GM12878 (cell line): ENCODE results near the gene TAS2R19. TPM values are rescaled to one million over a fixed set of nuclear protein-coding genes. Genes with fewer than 3 reads are reported as not detected.

Experiments used
- ATAC-seq: fragments of 200-7000 bp; cut with Tn5 transposase; 3 replicates; pipeline ENCODE4 v1.9.1; 2020; ENCODE audit warnings: mild to moderate bottlenecking, moderate library complexity
- BruUV-seq: library from RNA; stranded (reverse); fragments of 400-500 nt; replicated peaks from 2 replicates; lab custom pipeline; 2021; lab: Mats Ljungman, UMichigan
- CTCF ChIA-PET: fragments of 300-600 bp; sonication (Branson Sonifier 250); formaldehyde crosslinking; extraction: SDS; loops from one replicate; lab custom pipeline; 2021; ENCODE audit warnings: inconsistent platforms; lab: Yijun Ruan, JAX
- POLR2A ChIA-PET: fragments of 350-600 bp; formaldehyde crosslinking; extraction: SDS; loops from one replicate; lab custom pipeline; 2021; ENCODE audit warnings: inconsistent platforms; lab: Charles Lee
- RAD21 ChIA-PET: fragments of 300-600 bp; sonication (Branson Sonifier 250); formaldehyde crosslinking; loops from one replicate; lab custom pipeline; 2023; ENCODE audit warnings: antibody characterized with exemption; ENCODE audit not compliant: unreplicated experiment; lab: Charles Lee
- SMC1A ChIA-PET: fragments of 300-600 bp; sonication (Branson Sonifier 250); formaldehyde crosslinking; loops from one replicate; lab custom pipeline; 2023; ENCODE audit not compliant: unreplicated experiment, uncharacterized antibody; lab: Charles Lee
- DNase-seq: peaks from one replicate; pipeline ENCODE4 v3.0.0-alpha.2; 2011; ENCODE audit warnings: low read depth, low spot score
- FAIRE-seq: peaks from 3 replicates; lab custom pipeline; 2011; peaks lifted over from hg19 to GRCh38; lab: Jason Lieb, UNC
- H2AFZ ChIP-seq: 2 replicates; pipeline ENCODE4 v1.6.0; 2011; ENCODE audit warnings: low read depth, low read length, control low read depth; ENCODE audit not compliant: control insufficient read depth
- H3K27ac ChIP-seq: 2 replicates; pipeline ENCODE4 v1.5.1; 2011; ENCODE audit warnings: control low read depth; ENCODE audit not compliant: control insufficient read depth, insufficient read depth
- H3K27me3 ChIP-seq, 2 experiments: replicated peaks in 1 of 2; 2 replicates each; pipeline versions ENCODE4 v1.6.0 to v1.6.1; 2011; ENCODE audit warnings: low read length in 1 of 2; ENCODE audit not compliant: control insufficient read depth in 2 of 2, insufficient read depth in 2 of 2
- H3K36me3 ChIP-seq, 2 experiments: 2 replicates each; pipeline ENCODE4 v1.5.1; 2011; ENCODE audit warnings: low read length in 1 of 2; ENCODE audit not compliant: control insufficient read depth in 2 of 2, insufficient read depth in 2 of 2
- H3K4me1 ChIP-seq: 2 replicates; pipeline ENCODE4 v1.6.1; 2011; ENCODE audit warnings: mild to moderate bottlenecking, low read length, moderate library complexity, mixed read lengths; ENCODE audit not compliant: control insufficient read depth, insufficient read depth
- H3K4me2 ChIP-seq: 2 replicates; pipeline ENCODE4 v1.6.0; 2011; ENCODE audit warnings: control low read depth; ENCODE audit not compliant: control insufficient read depth, insufficient read depth
- H3K4me3 ChIP-seq: fragments of 200-600 bp; sonication (generic); 2 replicates; pipeline ENCODE4 v1.5.1; 2016
- H3K79me2 ChIP-seq: 2 replicates; pipeline ENCODE4 v1.6.0; 2011; ENCODE audit warnings: low read length; ENCODE audit not compliant: control insufficient read depth, insufficient read depth
- H3K9ac ChIP-seq: 2 replicates; pipeline ENCODE4 v1.8.0; 2011; ENCODE audit warnings: low read length, control low read depth, mixed read lengths; ENCODE audit not compliant: control insufficient read depth, insufficient read depth
- H3K9me3 ChIP-seq: replicated peaks from 3 replicates; pipeline ENCODE4 v1.5.1; 2011; ENCODE audit warnings: mild to moderate bottlenecking, low read length; ENCODE audit not compliant: control insufficient read depth, insufficient read depth
- H4K20me1 ChIP-seq: 2 replicates; pipeline ENCODE4 v1.6.0; 2011; ENCODE audit not compliant: control insufficient read depth, insufficient read depth
- ASH2L ChIP-seq: fragments of 300-600, 200-600 bp; sonication (generic); IDR thresholded peaks from 2 replicates; pipeline ENCODE4 v1.6.1; 2017; ENCODE audit warnings: low read depth, mild to moderate bottlenecking, borderline replicate concordance
- CBX3 ChIP-seq: fragments of 200-600 bp; sonication (generic); IDR thresholded peaks from 2 replicates; pipeline ENCODE4 v1.6.1; 2016; ENCODE audit warnings: low read depth, borderline replicate concordance
- CEBPB ChIP-seq, 2 experiments: fragments of 150-350 bp in 1 of 2; IDR thresholded peaks; 2 replicates each; pipeline ENCODE4 v1.6.1; 2012 to 2014; ENCODE audit warnings: low read depth in 2 of 2, low read length in 2 of 2, borderline replicate concordance in 1 of 2, inconsistent platforms in 1 of 2
- DPF2 ChIP-seq: fragments of 450-650 bp; IDR thresholded peaks from 2 replicates; pipeline ENCODE4 v1.6.1; 2017; ENCODE audit warnings: mild to moderate bottlenecking
- EGR1 ChIP-seq, 2 experiments: IDR thresholded peaks; 1 replicate in 1 of 2; 2 replicates in 1 of 2; pipeline ENCODE4 v1.6.1; 2011 to 2012; ENCODE audit warnings: low read depth in 2 of 2, low read length in 2 of 2, borderline replicate concordance in 1 of 2, mild to moderate bottlenecking in 1 of 2, moderate library complexity in 1 of 2
- IKZF2 ChIP-seq, 2 experiments: fragments of 450-650 bp; IDR thresholded peaks; 2 replicates each; pipeline ENCODE4 v1.6.1; 2017; ENCODE audit warnings: mild to moderate bottlenecking in 2 of 2, moderate library complexity in 2 of 2
- NRF1 ChIP-seq: conservative IDR thresholded peaks from 2 replicates; pipeline ENCODE4 v1.6.1; 2011; ENCODE audit warnings: mild to moderate bottlenecking, low read depth, low read length, improper control_type of control experiment
- SMARCA5 ChIP-seq: fragments of 450-650 bp; IDR thresholded peaks from 2 replicates; pipeline ENCODE4 v1.6.1; 2017; ENCODE audit warnings: mild to moderate bottlenecking
- TCF12 ChIP-seq: IDR thresholded peaks from 2 replicates; pipeline ENCODE4 v1.6.1; 2011; ENCODE audit warnings: low read depth, mild to moderate bottlenecking, low read length
- WGBS: methylation state at CpG from one replicate; pipeline ENCODE4 v1.1.6; 2016; ENCODE audit warnings: low lambda C conversion rate; ENCODE audit not compliant: insufficient replicate concordance, insufficient coverage; ENCODE audit errors: missing lambda C conversion rate; 5-methylcytosine and 5-hydroxymethylcytosine counted together
- in situ Hi-C: fragments of 300-500 bp; cut with MboI; formaldehyde crosslinking; loops from 9 replicates; pipeline ENCODE4 v1.14.3; 2018; ENCODE audit warnings: mixed read lengths
- intact Hi-C: fragments of 100-400 bp; cut with micrococcal nuclease; formaldehyde crosslinking; loops from one replicate; pipeline ENCODE4 v1.14.2; 2022; ENCODE audit not compliant: unreplicated experiment
- polyA plus RNA-seq, 11 experiments: library from polyadenylated mRNA; depleted of rRNA in 4 of 11; unstranded in 6 of 11; stranded (reverse) in 5 of 11; fragments of >200 nt; fragmentation: Nextera tagmentation in 4 of 11; fragmentation: Illumina TruSeq in 1 of 11; extraction: Ambion mirVana in 4 of 11; extraction: Trizol in 1 of 11; gene quantifications; 1 replicate in 1 of 11; 2 replicates in 10 of 11; pipeline versions ENCODE4 v1.2.1 to v1.2.3, GENCODE V29; 2011 to 2016; ENCODE audit warnings: inconsistent platforms in 2 of 11, missing spikeins in 2 of 11, low read depth in 1 of 11
- total RNA-seq, 4 experiments: library from RNA; depleted of rRNA in 3 of 4; stranded (reverse); fragments of >200 nt in 3 of 4; fragmentation: Illumina TruSeq in 1 of 4; extraction: Trizol in 1 of 4; gene quantifications; 2 replicates each; pipeline versions ENCODE4 v1.2.1 to v1.2.3, GENCODE V29; 2013 to 2021
- TF ChIP-seq, protein P1 (sequence below): IDR thresholded peaks from 2 replicates; pipeline ENCODE4 v1.6.1; 2011; ENCODE audit warnings: low read depth, mild to moderate bottlenecking, low read length, moderate library complexity, borderline replicate concordance; ENCODE audit errors: extremely low read depth
- TF ChIP-seq, protein P2 (sequence below): IDR thresholded peaks from 2 replicates; pipeline ENCODE4 v1.6.1; 2012; ENCODE audit warnings: improper control_type of control experiment, low read depth, low read length; ENCODE audit not compliant: insufficient replicate concordance
- TF ChIP-seq, protein P3 (sequence below): IDR thresholded peaks from 2 replicates; pipeline ENCODE4 v1.6.1; 2012; ENCODE audit warnings: low read depth, low read length, improper control_type of control experiment

Gene TAS2R19
- total and polyA plus RNA-seq, 10 of the 15 experiments (the other 5 are each of a cell fraction or from before 2014, with no cell fraction given) = 0.10 to 6.9 (median 0.46) TPM; not detected in 1

DNA sequence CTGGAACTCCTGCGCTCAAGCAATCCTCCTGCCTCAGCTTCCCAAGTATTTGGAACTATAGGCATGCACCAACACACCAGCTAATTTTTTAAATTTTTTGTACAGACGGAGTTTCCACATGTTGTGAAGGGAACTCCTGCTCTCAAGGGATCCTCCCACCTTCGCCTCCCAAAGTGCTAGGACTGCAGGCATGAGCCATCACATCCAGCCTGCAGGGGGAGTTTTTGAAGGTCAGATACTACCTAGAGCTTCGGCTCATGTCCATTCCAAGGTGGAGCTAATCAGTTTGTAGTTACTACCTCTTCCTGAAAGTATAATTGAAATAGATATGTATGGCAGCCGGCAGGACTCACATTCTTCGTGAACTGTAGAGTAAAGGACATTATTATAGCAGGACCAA, 3.7 kb upstream of the TAS2R19 start:
- Histone ChIP-seq H3K36me3 (no peaks in the 10 kb centered on the region; a peak in 2 of 4 replicates), H3K4me3 (no peak overlapping the region), H2AFZ (no peak overlapping the region), H4K20me1 (no peaks in the 10 kb centered on the region), H3K79me2 (no peaks in the 10 kb centered on the region), H3K9ac (no peak overlapping the region), H3K4me2 (no peak overlapping the region), H3K4me1 (no peaks in the 10 kb centered on the region), H3K27me3 (no peaks in the 10 kb centered on the region), H3K27ac (no peak overlapping the region), H3K9me3 (no peaks in the 10 kb centered on the region; the same call in 1 of the 3 replicates)
- no peak for ATAC-seq
- ChIA-PET SMC1A (no interaction called here), RAD21 (no interaction called here), POLR2A (no interaction called here), CTCF (interaction anchor here (0.6 kb wide), 1 partner anchor 169 kb away, joined by 3 read pairs; no protein-coding TSS in a partner anchor)
- TF ChIP-seq ASH2L (no peak), TCF12 (no peak), NRF1 (no peak)
- TF ChIP-seq, protein P1, sequence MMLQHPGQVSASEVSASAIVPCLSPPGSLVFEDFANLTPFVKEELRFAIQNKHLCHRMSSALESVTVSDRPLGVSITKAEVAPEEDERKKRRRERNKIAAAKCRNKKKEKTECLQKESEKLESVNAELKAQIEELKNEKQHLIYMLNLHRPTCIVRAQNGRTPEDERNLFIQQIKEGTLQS = no peak
- 99% methylated on average over 6 of the region's 6 CpGs for WGBS
- in situ Hi-C loops (no loop called here), intact Hi-C loops (no loop called here)
- DNase-seq = no peak
- BruUV-seq = no TSS peak
- no peak for FAIRE-seq

DNA sequence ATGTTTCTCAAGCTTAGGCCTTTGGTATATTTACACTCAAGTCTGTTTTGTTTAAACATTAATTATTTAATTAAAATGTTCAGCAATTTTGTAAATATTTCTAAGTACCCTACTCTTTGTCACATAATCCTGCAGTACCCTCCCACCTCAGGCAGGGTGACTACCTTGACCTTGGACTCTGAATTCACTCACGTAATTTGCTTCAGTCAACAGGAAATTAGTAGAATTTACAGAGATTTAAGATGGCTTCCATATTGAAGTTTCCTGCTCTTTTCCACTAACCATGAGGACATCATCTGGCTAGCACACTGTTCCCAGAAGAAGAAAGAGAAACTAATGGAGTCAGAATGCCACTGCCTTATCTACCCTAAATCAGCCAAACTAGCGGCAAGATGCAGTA, 967 bp upstream of the TAS2R19 start:
- ChIA-PET RAD21 (no interaction called here), CTCF (interaction anchor here (1.2 kb wide), 1 partner anchor 10 kb away, joined by 3 read pairs; no protein-coding TSS in a partner anchor), SMC1A (interaction anchor here (1.2 kb wide), 1 partner anchor 15 kb away, joined by 3 read pairs; no protein-coding TSS in a partner anchor), POLR2A (no interaction called here)
- Histone ChIP-seq H3K9me3 (no peaks in the 10 kb centered on the region; the same call in 1 of the 3 replicates), H2AFZ (no peak overlapping the region), H3K4me2 (no peak overlapping the region), H4K20me1 (no peaks in the 10 kb centered on the region), H3K9ac (no peak overlapping the region), H3K36me3 (no peaks in the 10 kb centered on the region; a peak in 2 of 4 replicates), H3K79me2 (no peaks in the 10 kb centered on the region), H3K27me3 (no peaks in the 10 kb centered on the region), H3K27ac (no peak overlapping the region), H3K4me1 (no peaks in the 10 kb centered on the region), H3K4me3 (no peak overlapping the region)
- 98% methylated on average over 2 of the region's 2 CpGs for WGBS
- FAIRE-seq (no peak), DNase-seq (no peak), ATAC-seq (no peak)
- BruUV-seq = no TSS peak
- intact Hi-C loops (no loop called here), in situ Hi-C loops (no loop called here)
- TF ChIP-seq IKZF2 (IDR thresholded peaks at IDR 0.05) = no peak
- TF ChIP-seq, protein P2, sequence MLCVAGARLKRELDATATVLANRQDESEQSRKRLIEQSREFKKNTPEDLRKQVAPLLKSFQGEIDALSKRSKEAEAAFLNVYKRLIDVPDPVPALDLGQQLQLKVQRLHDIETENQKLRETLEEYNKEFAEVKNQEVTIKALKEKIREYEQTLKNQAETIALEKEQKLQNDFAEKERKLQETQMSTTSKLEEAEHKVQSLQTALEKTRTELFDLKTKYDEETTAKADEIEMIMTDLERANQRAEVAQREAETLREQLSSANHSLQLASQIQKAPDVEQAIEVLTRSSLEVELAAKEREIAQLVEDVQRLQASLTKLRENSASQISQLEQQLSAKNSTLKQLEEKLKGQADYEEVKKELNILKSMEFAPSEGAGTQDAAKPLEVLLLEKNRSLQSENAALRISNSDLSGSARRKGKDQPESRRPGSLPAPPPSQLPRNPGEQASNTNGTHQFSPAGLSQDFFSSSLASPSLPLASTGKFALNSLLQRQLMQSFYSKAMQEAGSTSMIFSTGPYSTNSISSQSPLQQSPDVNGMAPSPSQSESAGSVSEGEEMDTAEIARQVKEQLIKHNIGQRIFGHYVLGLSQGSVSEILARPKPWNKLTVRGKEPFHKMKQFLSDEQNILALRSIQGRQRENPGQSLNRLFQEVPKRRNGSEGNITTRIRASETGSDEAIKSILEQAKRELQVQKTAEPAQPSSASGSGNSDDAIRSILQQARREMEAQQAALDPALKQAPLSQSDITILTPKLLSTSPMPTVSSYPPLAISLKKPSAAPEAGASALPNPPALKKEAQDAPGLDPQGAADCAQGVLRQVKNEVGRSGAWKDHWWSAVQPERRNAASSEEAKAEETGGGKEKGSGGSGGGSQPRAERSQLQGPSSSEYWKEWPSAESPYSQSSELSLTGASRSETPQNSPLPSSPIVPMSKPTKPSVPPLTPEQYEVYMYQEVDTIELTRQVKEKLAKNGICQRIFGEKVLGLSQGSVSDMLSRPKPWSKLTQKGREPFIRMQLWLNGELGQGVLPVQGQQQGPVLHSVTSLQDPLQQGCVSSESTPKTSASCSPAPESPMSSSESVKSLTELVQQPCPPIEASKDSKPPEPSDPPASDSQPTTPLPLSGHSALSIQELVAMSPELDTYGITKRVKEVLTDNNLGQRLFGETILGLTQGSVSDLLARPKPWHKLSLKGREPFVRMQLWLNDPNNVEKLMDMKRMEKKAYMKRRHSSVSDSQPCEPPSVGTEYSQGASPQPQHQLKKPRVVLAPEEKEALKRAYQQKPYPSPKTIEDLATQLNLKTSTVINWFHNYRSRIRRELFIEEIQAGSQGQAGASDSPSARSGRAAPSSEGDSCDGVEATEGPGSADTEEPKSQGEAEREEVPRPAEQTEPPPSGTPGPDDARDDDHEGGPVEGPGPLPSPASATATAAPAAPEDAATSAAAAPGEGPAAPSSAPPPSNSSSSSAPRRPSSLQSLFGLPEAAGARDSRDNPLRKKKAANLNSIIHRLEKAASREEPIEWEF = no peak
- TF ChIP-seq CEBPB (IDR thresholded peaks at IDR 0.05; ENCODE audit: borderline replicate concordance in 1 of 2, low read depth in 2 of 2, low read length in 2 of 2) = no peak
- TF ChIP-seq, protein P3, sequence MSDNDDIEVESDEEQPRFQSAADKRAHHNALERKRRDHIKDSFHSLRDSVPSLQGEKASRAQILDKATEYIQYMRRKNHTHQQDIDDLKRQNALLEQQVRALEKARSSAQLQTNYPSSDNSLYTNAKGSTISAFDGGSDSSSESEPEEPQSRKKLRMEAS = no peak
- no peak for TF ChIP-seq SMARCA5
- TF ChIP-seq DPF2 = no peak
- TF ChIP-seq CBX3 = no peak
- TF ChIP-seq EGR1 (IDR thresholded peaks at IDR 0.05; ENCODE audit: borderline replicate concordance in 1 of 2, low read depth in 2 of 2, low read length in 2 of 2) = no peak
